K562 (cell line): Measurements from ENCODE around the gene TSPAN15. TPM values are rescaled to one million over a fixed set of nuclear protein-coding genes. Genes with fewer than 3 reads are reported as not detected.

Experiments
- BRD4 ChIP-seq: fragments of 200-600 bp; sonication (generic); IDR thresholded peaks from 2 replicates; pipeline ENCODE4 v1.6.1; 2017; ENCODE audit warnings: inconsistent platforms
- BRD9 ChIP-seq: fragments of 450-650 bp; IDR thresholded peaks from 2 replicates; pipeline ENCODE4 v1.6.1; 2018; ENCODE audit warnings: low read depth; ENCODE audit not compliant: partially characterized antibody
- CBX1 ChIP-seq: sonication (generic); IDR thresholded peaks from 2 replicates; pipeline ENCODE4 v1.6.1; 2016; ENCODE audit warnings: antibody characterized with exemption, low read depth, mild to moderate bottlenecking
- GABPB1 ChIP-seq: sonication (generic); formaldehyde crosslinking; IDR thresholded peaks from 2 replicates; pipeline ENCODE4 v1.8.0; 2022; ENCODE audit warnings: mild to moderate bottlenecking, missing genetic modification reagents
- GTF2A2 ChIP-seq: IDR thresholded peaks from 2 replicates; pipeline ENCODE4 v1.6.1; 2016; ENCODE audit warnings: mild to moderate bottlenecking, missing genetic modification characterization, missing compliant biosample characterization
- HLTF ChIP-seq: fragments of 450-650 bp; IDR thresholded peaks from 2 replicates; pipeline ENCODE4 v1.6.1; 2016
- JUN ChIP-seq, 2 experiments: sonication (generic) in 1 of 2; formaldehyde crosslinking in 1 of 2; IDR thresholded peaks; 2 replicates each; pipeline versions ENCODE4 v1.6.1 to v1.8.0; 2012 to 2022; ENCODE audit warnings: borderline replicate concordance in 2 of 2, mild to moderate bottlenecking in 2 of 2, improper control_type of control experiment in 1 of 2, low read depth in 1 of 2, low read length in 1 of 2, missing genetic modification reagents in 1 of 2
- KDM2B ChIP-seq: fragments of 250-450 bp; sonication (Bioruptor Pico); IDR thresholded peaks from 2 replicates; pipeline ENCODE4 v1.8.0; 2021; ENCODE audit warnings: mild to moderate bottlenecking, moderate library complexity
- LCOR ChIP-seq: sonication (generic); formaldehyde crosslinking; IDR thresholded peaks from 2 replicates; pipeline ENCODE4 v1.8.0; 2022; ENCODE audit warnings: mild to moderate bottlenecking, missing genetic modification reagents
- MEIS2 ChIP-seq: fragments of 450-650 bp; IDR thresholded peaks from 2 replicates; pipeline ENCODE4 v1.6.1; 2014; ENCODE audit warnings: mild to moderate bottlenecking; ENCODE audit not compliant: partially characterized antibody
- POLR2AphosphoS2 ChIP-seq: IDR thresholded peaks from 2 replicates; pipeline ENCODE4 v1.6.1; 2012; ENCODE audit warnings: low read length, improper control_type of control experiment
- PRMT5 ChIP-seq: sonication (generic); formaldehyde crosslinking; IDR thresholded peaks from 2 replicates; pipeline ENCODE4 v1.5.0; 2020; ENCODE audit warnings: missing genetic modification reagents
- RAD21 ChIP-seq, 2 experiments: fragments of 250-450 bp in 1 of 2; fragments of 450-650 bp in 1 of 2; sonication (Bioruptor Pico) in 1 of 2; formaldehyde crosslinking in 1 of 2; IDR thresholded peaks in 1 of 2; conservative IDR thresholded peaks in 1 of 2; 2 replicates each; pipeline versions ENCODE4 v1.4.0 to v1.8.0; 2020 to 2022; ENCODE audit warnings: mild to moderate bottlenecking in 2 of 2, moderate library complexity in 1 of 2
- SMAD1 ChIP-seq: fragments of 150-350 bp; IDR thresholded peaks from 2 replicates; pipeline ENCODE4 v1.6.1; 2014; ENCODE audit warnings: low read length, low read depth; ENCODE audit not compliant: partially characterized antibody
- SMARCB1 ChIP-seq: IDR thresholded peaks from 2 replicates; pipeline ENCODE4 v1.6.1; 2011; ENCODE audit warnings: improper control_type of control experiment, low read depth; ENCODE audit not compliant: insufficient read length
- SMARCE1 ChIP-seq: fragments of 450-650 bp; IDR thresholded peaks from 2 replicates; pipeline ENCODE4 v1.7.1; 2016; ENCODE audit warnings: mild to moderate bottlenecking
- SOX6 ChIP-seq: fragments of 450-650 bp; IDR thresholded peaks from 2 replicates; pipeline ENCODE4 v1.6.1; 2014; ENCODE audit warnings: mild to moderate bottlenecking
- TCF7 ChIP-seq: sonication (generic); IDR thresholded peaks from 2 replicates; pipeline ENCODE4 v1.6.1; 2016; ENCODE audit warnings: antibody characterized with exemption, borderline replicate concordance
- ZNF146 ChIP-seq: IDR thresholded peaks from one replicate; pipeline ENCODE4 v1.6.1; 2018; ENCODE audit warnings: missing compliant biosample characterization; ENCODE audit not compliant: unreplicated experiment
- ZNF24 ChIP-seq: fragments of 450-650 bp; IDR thresholded peaks from 2 replicates; pipeline ENCODE4 v1.6.1; 2016
- ZNF766 ChIP-seq: fragments of 200-800 bp; sonication (Bioruptor generic); conservative IDR thresholded peaks from 2 replicates; pipeline ENCODE4 v1.6.1; 2016; ENCODE audit warnings: missing genetic modification characterization, missing compliant biosample characterization
- polyA plus RNA-seq, 8 experiments: library from polyadenylated mRNA; depleted of rRNA in 4 of 8; stranded (reverse) in 5 of 8; unstranded in 3 of 8; fragments of >200 nt; fragmentation: Nextera tagmentation in 2 of 8; fragmentation: Illumina TruSeq in 1 of 8; extraction: Ambion mirVana in 2 of 8; extraction: Trizol in 1 of 8; gene quantifications; 2 replicates each; pipeline versions ENCODE4 v1.2.1 to v1.2.3, GENCODE V29; 2011 to 2014; ENCODE audit warnings: inconsistent platforms in 1 of 8, missing spikeins in 1 of 8
- total RNA-seq, 7 experiments: library from RNA; depleted of rRNA in 6 of 7; stranded (reverse); fragments of >200 nt in 6 of 7; fragmentation: Illumina TruSeq in 2 of 7; extraction: Trizol in 2 of 7; gene quantifications; 2 replicates each; pipeline versions ENCODE4 v1.2.1 to v1.2.3, GENCODE V29; 2011 to 2021; ENCODE audit warnings: low replicate concordance in 1 of 7
- TF ChIP-seq, protein P1 (sequence below): sonication (generic); formaldehyde crosslinking; IDR thresholded peaks from 2 replicates; pipeline ENCODE4 v1.8.0; 2023; ENCODE audit warnings: mild to moderate bottlenecking, missing genetic modification reagents
- TF ChIP-seq, protein P2 (sequence below), 3 experiments: fragments of 200-800 bp in 1 of 3; fragments of 250-450 bp in 1 of 3; fragments of 450-650 bp in 1 of 3; sonication (Bioruptor Pico) in 1 of 3; sonication (Bioruptor generic) in 1 of 3; formaldehyde crosslinking in 1 of 3; IDR thresholded peaks; 2 replicates each; pipeline versions ENCODE4 v1.6.1 to v1.8.0; 2016 to 2022; ENCODE audit warnings: mild to moderate bottlenecking in 2 of 3, missing genetic modification characterization in 2 of 3, missing compliant biosample characterization in 1 of 3, moderate library complexity in 1 of 3

Gene TSPAN15
- total and polyA plus RNA-seq, 9 of the 15 experiments (the other 6 are each of a cell fraction or from before 2014, with no cell fraction given) = 0.33 to 1.0 (median 0.45) TPM; not detected in 2

DNA sequence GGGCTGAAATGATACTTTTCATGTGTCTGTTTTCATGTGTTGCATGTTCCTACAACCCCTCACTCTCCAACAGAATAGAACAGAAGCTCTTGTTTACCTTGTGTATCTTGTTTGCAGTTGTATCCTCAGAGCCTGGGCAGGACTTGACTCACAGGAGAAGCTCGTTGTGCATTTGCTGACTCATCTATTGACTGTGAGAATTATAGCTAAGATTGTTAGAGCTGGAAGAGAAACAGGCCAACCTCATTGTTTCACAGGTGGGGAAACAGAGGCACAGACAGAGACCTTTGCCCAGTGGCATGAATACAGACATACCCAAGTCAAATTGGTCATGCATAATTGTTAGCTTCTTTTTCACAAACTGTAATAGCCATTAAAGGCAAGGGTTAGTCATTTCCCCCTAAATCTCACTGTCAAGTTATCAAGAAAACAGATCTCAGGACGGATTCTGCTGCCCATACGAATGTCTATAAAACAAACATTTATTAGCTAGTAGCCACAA, 4.6 kb upstream of the TSPAN15 start (continued):
- TF ChIP-seq, protein P1, sequence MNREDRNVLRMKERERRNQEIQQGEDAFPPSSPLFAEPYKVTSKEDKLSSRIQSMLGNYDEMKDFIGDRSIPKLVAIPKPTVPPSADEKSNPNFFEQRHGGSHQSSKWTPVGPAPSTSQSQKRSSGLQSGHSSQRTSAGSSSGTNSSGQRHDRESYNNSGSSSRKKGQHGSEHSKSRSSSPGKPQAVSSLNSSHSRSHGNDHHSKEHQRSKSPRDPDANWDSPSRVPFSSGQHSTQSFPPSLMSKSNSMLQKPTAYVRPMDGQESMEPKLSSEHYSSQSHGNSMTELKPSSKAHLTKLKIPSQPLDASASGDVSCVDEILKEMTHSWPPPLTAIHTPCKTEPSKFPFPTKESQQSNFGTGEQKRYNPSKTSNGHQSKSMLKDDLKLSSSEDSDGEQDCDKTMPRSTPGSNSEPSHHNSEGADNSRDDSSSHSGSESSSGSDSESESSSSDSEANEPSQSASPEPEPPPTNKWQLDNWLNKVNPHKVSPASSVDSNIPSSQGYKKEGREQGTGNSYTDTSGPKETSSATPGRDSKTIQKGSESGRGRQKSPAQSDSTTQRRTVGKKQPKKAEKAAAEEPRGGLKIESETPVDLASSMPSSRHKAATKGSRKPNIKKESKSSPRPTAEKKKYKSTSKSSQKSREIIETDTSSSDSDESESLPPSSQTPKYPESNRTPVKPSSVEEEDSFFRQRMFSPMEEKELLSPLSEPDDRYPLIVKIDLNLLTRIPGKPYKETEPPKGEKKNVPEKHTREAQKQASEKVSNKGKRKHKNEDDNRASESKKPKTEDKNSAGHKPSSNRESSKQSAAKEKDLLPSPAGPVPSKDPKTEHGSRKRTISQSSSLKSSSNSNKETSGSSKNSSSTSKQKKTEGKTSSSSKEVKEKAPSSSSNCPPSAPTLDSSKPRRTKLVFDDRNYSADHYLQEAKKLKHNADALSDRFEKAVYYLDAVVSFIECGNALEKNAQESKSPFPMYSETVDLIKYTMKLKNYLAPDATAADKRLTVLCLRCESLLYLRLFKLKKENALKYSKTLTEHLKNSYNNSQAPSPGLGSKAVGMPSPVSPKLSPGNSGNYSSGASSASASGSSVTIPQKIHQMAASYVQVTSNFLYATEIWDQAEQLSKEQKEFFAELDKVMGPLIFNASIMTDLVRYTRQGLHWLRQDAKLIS (CRISPR knock-in tag) = no peak
- TF ChIP-seq RAD21 (CRISPR knock-in tag; conservative IDR thresholded peaks at IDR 0.05 in 1 of 2, IDR thresholded peaks at IDR 0.05 in 1 of 2) = no peak
- TF ChIP-seq ZNF24 = no peak
- peak; percentile 83 for TF ChIP-seq SOX6
- TF ChIP-seq MEIS2 = peak; percentile 80
- no peak for TF ChIP-seq PRMT5
- TF ChIP-seq BRD4 = no peak
- no peak for TF ChIP-seq ZNF766 (CRISPR knock-in tag)
- TF ChIP-seq POLR2AphosphoS2 = no peak
- peak; percentile 95 for TF ChIP-seq SMARCE1
- TF ChIP-seq GTF2A2 (tag) = no peak
- no peak for TF ChIP-seq LCOR (CRISPR knock-in tag)
- TF ChIP-seq SMARCB1 = no peak
- TF ChIP-seq JUN (IDR thresholded peaks at IDR 0.05; ENCODE audit: borderline replicate concordance, low read depth, low read length) = peak; percentile 63; the same call in 1 of the 2 replicates
- no peak for TF ChIP-seq JUN (CRISPR knock-in tag; IDR thresholded peaks at IDR 0.05; ENCODE audit: borderline replicate concordance)
- no peak for TF ChIP-seq SMAD1
- TF ChIP-seq BRD9 = no peak
- no peak for TF ChIP-seq HLTF
- TF ChIP-seq, protein P2, sequence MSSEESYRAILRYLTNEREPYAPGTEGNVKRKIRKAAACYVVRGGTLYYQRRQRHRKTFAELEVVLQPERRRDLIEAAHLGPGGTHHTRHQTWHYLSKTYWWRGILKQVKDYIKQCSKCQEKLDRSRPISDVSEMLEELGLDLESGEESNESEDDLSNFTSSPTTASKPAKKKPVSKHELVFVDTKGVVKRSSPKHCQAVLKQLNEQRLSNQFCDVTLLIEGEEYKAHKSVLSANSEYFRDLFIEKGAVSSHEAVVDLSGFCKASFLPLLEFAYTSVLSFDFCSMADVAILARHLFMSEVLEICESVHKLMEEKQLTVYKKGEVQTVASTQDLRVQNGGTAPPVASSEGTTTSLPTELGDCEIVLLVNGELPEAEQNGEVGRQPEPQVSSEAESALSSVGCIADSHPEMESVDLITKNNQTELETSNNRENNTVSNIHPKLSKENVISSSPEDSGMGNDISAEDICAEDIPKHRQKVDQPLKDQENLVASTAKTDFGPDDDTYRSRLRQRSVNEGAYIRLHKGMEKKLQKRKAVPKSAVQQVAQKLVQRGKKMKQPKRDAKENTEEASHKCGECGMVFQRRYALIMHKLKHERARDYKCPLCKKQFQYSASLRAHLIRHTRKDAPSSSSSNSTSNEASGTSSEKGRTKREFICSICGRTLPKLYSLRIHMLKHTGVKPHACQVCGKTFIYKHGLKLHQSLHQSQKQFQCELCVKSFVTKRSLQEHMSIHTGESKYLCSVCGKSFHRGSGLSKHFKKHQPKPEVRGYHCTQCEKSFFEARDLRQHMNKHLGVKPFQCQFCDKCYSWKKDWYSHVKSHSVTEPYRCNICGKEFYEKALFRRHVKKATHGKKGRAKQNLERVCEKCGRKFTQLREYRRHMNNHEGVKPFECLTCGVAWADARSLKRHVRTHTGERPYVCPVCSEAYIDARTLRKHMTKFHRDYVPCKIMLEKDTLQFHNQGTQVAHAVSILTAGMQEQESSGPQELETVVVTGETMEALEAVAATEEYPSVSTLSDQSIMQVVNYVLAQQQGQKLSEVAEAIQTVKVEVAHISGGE (CRISPR knock-in tag; IDR thresholded peaks at IDR 0.05) = 0 out of 6 replicates have a peak, but pooled peaks of 1 of the 3 experiments have one; percentile 43
- TF ChIP-seq GABPB1 (CRISPR knock-in tag) = no peak
- TF ChIP-seq KDM2B (CRISPR knock-in tag) = no peak
- TF ChIP-seq ZNF146 (CRISPR knock-in tag) = no peak
- TF ChIP-seq CBX1 = no peak
- TF ChIP-seq TCF7 = no peak
